HG03342 (cell line): ENCODE measurements around the gene POLR2H.
A peak's percentile ranks its signal among the peaks of the same experiment; 100 is the strongest.

Source experiments
- ATAC-seq: cut with Tn5 transposase; IDR thresholded peaks from one replicate; pipeline ENCODE4 v1.9.1; 2021; ENCODE audit warnings: mild to moderate bottlenecking, moderate library complexity; ENCODE audit not compliant: unreplicated experiment

POLR2H gene

GRCh38 chr3:184384856-184385422 is 23.4 kb downstream of the POLR2H start:
- no peak for ATAC-seq

GRCh38 chr3:184386047-184386806 is 24.7 kb downstream of the POLR2H start:
- no peak for ATAC-seq

- no peak for ATAC-seq
Measured at GRCh38 chr3:184387174-184387714, 25.7 kb downstream of the POLR2H start.

- no peak for ATAC-seq
Measured at GRCh38 chr3:184388164-184388935, 26.8 kb downstream of the POLR2H start.

GRCh38 chr3:184388936-184389230 is 27.4 kb downstream of the POLR2H start:
- ATAC-seq, result no peak

GRCh38 chr3:184389384-184389783 is 27.9 kb downstream of the POLR2H start:
- ATAC-seq, result no peak

GRCh38 chr3:184389935-184390528 is 28.5 kb downstream of the POLR2H start:
- ATAC-seq, result no peak

- no peak for ATAC-seq
Measured at GRCh38 chr3:184391266-184391665, 29.8 kb downstream of the POLR2H start.

GRCh38 chr3:184395320-184395660 is 33.8 kb downstream of the POLR2H start:
- no peak for ATAC-seq

- no peak for ATAC-seq
Measured at GRCh38 chr3:184399410-184399809, 37.9 kb downstream of the POLR2H start.

GRCh38 chr3:184405075-184406030 is 43.8 kb downstream of the POLR2H start:
- no peak for ATAC-seq

GRCh38 chr3:184409331-184409926 is 47.9 kb downstream of the POLR2H start:
- ATAC-seq, result no peak

GRCh38 chr3:184409946-184410500 is 48.5 kb downstream of the POLR2H start:
- no peak for ATAC-seq

GRCh38 chr3:184414418-184415202 is 53.1 kb downstream of the POLR2H start:
- no peak for ATAC-seq

- no peak for ATAC-seq
Measured at GRCh38 chr3:184415203-184415490, 53.6 kb downstream of the POLR2H start.

GRCh38 chr3:184417619-184418327 is 56.3 kb downstream of the POLR2H start:
- ATAC-seq, result peak; percentile 94
